Measurements from ENCODE around the gene MUC5B.

DNA sequence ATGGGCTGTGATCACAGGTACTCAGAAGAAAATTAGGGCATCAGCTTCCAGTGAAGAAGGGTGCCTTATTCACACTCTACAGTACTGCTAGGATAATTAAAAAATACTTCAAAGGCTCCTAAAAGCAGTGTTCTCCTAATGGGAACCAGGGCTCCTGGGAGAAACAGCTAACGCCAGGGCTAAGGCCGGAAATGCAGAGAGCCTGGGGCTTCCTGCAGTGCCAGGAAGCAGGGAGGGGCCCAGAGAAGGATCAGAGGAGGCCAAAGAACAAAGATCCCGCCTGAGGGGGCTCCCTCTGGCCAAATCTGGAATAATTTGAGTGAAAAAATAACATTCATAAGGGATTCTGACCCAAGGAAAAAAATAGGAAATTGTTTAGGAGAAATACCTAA, 59.1 kb downstream of the MUC5B start:
- TF ChIP-seq, protein P1, sequence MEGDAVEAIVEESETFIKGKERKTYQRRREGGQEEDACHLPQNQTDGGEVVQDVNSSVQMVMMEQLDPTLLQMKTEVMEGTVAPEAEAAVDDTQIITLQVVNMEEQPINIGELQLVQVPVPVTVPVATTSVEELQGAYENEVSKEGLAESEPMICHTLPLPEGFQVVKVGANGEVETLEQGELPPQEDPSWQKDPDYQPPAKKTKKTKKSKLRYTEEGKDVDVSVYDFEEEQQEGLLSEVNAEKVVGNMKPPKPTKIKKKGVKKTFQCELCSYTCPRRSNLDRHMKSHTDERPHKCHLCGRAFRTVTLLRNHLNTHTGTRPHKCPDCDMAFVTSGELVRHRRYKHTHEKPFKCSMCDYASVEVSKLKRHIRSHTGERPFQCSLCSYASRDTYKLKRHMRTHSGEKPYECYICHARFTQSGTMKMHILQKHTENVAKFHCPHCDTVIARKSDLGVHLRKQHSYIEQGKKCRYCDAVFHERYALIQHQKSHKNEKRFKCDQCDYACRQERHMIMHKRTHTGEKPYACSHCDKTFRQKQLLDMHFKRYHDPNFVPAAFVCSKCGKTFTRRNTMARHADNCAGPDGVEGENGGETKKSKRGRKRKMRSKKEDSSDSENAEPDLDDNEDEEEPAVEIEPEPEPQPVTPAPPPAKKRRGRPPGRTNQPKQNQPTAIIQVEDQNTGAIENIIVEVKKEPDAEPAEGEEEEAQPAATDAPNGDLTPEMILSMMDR (IDR thresholded peaks at IDR 0.05; ENCODE audit: low read length): no peak
- TF ChIP-seq EZH2 (IDR thresholded peaks at IDR 0.05; ENCODE audit: borderline replicate concordance, low read length): no peak

Measured in OCI-LY1 (cell line).